GM19324 (cell line): Measurements from ENCODE around the gene ZCCHC18.
"Not testable (repeated sequence)": the region's sequence is repeated elsewhere in the genome, so short reads cannot be mapped to it uniquely, and the experiment has no call there.

Source experiments
- ATAC-seq: cut with Tn5 transposase; IDR thresholded peaks from one replicate; pipeline ENCODE4 v1.9.1; 2021; ENCODE audit warnings: mild to moderate bottlenecking, moderate library complexity; ENCODE audit not compliant: unreplicated experiment, low FRiP score

The ZCCHC18 gene

DNA sequence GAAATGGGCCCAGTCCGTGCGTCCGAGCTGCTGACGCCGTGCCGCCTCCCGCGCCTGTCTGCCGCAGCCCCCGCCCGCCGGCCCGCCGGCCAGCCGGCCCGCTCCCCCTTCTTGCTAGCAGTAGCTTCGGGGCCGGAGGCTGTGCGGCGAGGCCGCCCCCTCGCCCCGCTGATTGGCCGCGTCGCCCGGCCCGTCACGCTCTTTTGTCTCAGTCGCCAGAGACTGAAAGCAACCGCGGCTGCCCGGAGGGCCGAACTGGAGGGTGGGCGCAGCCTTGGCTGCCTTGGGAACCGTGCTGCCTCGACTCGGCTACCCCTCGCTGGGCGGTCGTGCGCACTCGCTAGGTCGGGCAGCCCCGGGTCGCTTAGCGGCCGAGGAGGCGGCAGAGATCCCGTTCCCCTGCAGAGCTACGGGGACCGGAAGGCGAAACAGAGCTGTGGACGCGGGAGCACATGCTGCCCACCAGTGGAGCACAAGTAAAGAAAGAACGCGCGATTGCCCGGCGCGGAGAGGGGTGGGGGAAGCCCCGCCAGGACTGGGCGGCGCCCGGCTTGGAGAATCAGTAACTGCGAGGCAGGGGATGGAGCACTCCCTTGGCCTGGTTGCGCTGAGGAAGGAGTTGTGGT lies at the start of gene ZCCHC18:
ZCCHC18 (plus strand) TSS at position 198 of the 626 bp plus-strand sequence. CDS start 1,589 bp downstream, outside the sequence.
- peak; percentile 87 for ATAC-seq

DNA sequence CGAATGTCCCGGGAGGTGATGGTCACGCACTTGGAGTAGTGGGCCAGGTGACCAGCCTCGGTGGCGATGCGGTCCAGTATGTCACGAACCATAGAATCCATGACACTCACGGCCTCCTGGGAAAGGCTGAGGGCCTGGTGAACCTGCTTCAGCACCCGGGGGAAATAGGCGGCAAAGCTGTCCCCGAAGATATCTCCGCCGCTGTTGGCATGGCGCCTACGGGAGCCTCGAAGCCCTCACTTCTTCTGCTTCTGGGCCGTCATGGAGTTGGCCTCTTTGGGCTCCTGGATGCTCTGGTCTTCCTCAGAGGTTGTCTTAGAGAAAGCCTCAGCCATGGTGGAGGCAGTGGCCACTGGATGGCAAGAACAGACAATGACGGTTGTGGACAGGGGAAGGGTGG lies 49.7 kb upstream of the ZCCHC18 start:
- ATAC-seq = not testable (repeated sequence)

GRCh38 chrX:104075778-104076445 lies 36.4 kb upstream of the ZCCHC18 start, which contains the start of gene TMSB15C:
Gene TMSB15C, minus strand, starts transcription at chrX:104076236.
- ATAC-seq = peak; percentile 96

GRCh38 chrX:104077854-104078253 lies 34.5 kb upstream of the ZCCHC18 start:
- ATAC-seq = not testable (repeated sequence)

DNA sequence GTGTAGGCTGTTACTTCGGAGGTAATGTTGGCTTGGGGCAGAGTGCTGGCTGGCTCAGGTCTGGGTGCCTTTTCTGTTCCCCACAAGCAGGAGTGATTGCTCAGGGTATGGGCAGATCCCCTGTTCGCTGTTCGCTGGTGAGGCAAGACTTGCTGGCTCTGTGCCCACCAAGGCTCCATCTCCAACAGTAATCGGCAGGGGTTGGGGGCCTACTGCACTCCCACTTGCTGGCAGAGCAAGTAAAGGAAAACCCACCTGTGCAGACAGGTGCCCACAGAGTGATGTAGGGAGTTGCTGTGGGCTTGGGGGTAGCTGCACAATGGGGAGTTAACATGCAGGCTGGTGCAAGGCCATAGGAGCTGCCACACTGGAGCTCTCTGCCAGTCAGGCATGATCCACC lies 28.3 kb upstream of the ZCCHC18 start:
- no peak for ATAC-seq

DNA sequence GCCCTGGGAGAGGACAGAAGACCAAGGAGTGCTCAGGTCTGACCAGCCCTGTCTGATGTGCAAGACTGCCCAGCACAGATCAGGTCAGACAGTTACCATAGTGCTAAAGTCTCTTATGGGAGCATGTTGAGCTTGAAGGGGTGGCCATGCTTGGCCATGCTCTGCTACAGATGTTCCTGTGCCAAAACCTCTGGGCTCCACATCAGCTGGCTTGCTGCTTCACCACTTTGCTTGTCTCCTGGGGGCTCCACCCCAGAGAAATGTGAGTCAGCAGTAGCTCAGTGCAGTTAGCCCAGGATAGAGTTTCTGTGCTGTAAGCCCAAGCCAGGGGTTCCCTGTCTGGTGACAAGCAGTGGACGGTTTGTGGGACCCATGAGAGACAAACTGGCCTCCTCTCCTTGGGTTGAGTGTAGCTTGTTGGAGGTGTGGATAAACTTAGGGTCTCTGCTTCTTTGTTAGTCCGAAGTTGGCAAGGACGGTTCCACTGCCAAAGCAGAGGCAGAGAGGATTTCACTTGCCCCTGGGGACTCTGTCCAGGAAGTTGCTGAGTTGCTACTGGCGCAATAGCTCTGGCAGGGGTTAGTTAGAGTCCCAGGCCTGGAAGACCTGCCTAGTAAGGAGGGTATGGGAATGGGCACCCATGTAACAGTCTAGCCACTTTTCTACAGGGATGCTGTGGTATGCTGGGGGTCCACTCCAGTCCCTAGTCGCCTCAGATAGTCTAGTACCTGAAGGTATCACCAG lies 27.6 kb upstream of the ZCCHC18 start:
- no peak for ATAC-seq

- ATAC-seq = no peak
Observed at GRCh38 chrX:104085477-104085876, 26.8 kb upstream of the ZCCHC18 start.

- ATAC-seq = no peak
Observed at GRCh38 chrX:104085919-104086318, 26.4 kb upstream of the ZCCHC18 start.

- no peak for ATAC-seq
Observed at GRCh38 chrX:104098151-104098808, 14.0 kb upstream of the ZCCHC18 start.

DNA sequence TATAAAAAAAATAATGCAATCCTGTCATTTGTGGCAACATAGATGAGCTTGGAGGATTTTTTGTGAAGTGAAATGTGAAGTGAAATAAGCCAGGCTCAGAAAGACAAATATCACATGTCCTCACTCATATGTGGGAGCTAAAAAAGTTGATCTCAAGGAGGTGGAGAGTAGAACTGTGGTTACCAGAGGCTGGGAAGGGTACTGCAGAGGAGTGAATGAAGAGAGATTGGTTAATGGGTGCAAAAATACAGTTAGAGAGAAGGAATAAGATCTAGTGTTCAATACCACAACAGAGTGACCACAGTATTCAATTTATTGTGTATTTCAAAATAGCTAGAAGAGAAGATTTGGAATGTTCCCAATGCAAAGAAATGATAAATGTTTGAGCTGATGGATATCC lies 13.4 kb upstream of the ZCCHC18 start:
- ATAC-seq = no peak

DNA sequence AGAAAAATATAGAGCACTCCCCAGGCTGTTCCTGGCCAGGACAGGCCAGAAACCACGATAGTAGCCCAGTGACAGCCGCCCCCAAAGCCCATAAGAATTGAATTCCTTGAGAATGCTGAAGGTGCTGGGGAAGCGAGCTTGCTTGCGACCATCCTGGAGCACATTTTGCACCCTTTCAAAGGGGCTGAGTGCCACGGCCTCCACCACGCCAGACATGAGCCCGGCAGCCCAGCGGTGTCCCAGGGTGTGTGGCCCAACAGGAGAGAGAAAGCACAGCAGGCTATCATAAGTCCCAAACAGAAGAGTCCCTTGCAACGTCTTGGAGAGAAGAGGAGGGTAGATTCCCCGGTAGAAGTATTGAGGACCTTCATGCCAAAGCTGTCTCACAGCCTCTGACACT lies 7.6 kb upstream of the ZCCHC18 start:
- ATAC-seq = no peak

DNA sequence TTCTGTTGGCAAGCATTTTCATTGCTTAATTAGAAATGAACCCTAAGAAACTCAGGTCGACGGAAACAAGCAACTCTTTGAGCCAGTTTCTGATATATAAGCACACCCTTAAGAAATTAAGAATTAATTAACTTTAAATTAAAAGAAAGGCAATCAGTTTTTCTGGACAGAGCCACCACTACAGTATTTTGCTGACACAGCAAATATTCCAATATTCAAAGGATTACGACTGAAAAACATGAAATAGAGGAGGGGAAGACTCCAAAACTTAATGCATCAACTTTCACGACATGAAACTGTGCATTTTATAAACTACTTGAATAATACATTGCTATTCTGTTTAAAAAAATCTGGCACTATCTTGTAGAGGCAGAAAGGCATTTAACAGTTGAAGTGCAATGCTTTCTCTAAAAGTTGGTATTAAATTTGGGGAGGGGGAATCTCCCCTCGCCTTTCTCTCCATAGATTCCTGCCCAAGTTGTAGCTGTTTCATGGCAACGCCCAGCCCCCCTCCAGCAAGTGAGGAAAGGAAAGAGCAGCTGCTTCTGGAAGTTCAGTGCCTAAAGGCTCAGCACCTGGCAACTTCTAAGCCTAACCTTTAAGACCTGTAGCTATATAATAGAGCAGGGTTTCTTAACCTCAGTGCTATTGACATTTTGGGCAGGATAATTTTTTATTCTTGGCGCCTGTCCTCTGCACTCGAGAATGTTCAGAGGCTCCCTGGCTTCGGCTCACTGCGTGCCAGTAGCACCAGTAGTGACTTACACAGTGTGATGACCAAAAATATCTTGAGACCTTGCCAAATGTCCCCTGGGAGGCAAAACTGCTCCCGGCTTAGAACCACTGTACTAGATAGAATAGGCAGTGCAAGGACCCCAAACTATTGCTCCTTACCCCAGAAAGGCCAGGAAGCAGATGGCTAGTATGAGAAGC lies 6.7 kb upstream of the ZCCHC18 start:
- no peak for ATAC-seq

DNA sequence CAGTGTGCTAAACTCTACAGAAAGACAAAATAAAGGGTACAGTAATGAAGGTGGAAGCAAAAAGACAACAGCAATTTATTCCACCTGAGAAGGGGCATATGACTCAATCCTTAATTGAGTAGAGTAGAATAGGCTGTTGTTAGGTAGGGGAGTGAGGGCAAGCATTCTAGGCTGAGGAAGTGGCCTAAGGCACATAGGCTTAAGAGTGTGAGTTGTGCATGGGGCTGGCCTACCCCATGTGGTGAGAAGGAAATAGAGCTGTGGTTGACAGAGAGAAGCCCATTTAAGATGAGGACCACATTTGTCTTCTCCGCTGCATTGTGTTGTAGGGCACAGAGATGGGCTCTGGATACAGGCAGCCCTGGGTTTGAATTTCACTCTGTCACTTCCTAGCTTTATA lies 3.4 kb upstream of the ZCCHC18 start:
- no peak for ATAC-seq

GRCh38 chrX:104110491-104111240 lies 1.7 kb upstream of the ZCCHC18 start:
- ATAC-seq = not testable (repeated sequence)

GRCh38 chrX:104113222-104113965 lies 1.1 kb downstream of the ZCCHC18 start:
- ATAC-seq = peak; percentile 43

DNA sequence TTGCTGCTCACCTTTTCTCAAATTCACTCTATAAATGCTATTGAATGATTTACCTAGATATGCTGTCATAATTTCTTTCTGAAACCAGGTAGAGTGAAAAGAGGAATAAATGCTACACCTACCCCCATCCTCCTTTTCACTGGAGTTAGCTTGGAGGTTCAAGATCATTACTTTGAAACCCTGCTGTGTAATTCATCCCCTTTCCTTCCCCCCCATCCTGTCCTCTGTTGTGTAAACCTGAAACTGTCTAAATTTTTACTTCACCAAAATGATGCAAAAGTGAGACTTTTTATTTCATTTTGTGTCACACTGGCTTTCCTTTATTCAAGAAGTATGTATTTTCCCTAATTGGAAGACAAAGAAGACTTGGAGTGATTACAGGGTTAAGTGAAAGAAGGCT lies 5.4 kb downstream of the ZCCHC18 start:
- no peak for ATAC-seq

DNA sequence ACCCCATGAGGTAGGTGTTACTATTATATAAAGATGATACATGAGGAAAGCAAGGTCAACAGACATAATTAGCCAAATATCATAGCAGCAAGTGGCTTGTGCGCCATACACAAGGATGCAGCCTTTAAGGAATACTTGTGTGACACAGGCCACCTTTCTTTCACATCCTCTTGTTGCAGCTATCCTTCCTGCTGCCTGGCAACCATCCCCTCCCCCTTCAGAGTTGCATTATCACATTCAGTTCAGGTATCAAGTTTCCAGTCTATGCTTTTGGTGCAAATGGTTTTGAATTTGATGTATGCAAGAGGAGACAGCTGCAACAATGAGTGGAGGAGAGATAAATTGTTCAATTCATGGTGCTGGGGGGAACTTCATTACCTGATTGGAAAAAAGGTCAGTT lies 6.4 kb downstream of the ZCCHC18 start:
- ATAC-seq = no peak

DNA sequence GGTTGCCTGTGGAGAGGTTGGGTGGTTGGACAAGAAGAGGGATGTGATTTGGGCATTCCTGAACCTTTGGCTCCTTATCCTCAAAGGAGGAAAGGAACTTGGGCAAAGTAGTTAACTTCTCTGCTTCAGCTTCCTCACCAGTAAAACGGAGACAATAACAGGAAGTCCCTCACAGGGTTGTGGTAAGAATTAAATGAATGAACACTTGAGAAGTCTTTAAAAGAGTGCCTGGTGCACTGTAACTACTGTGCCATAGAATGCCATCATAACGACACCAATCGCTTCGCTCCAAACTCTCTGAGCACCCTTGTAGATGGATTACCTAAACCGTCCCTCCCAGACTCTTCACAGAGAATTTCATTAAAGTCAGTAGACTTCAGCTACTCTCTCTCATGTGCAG lies 10.5 kb downstream of the ZCCHC18 start:
- ATAC-seq = no peak

DNA sequence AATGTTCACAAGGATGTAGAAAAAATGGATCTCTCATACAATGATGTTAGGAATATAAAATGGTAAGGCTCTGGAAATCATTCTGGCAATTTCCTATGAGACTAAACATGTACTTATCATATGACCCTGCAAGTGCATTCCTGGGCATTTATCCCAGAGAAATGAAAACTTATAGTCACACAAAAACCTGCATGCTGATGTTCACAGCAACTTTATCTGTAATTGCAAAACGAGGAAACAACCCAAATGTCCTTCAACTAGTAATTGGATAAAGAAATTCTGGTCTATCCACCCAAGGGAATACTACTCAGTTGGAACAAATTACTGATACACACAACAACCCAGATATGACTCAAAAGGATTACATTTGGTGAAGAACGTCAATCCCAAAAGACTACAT lies 14.5 kb downstream of the ZCCHC18 start:
- no peak for ATAC-seq
